BLaER1 (cell line): ENCODE results near the gene FIGN.

ENCODE experiments used
- H3K27ac ChIP-seq: shearing (Covaris generic); formaldehyde crosslinking; 2 replicates; pipeline ENCODE4 v1.8.1; 2022
- H3K27me3 ChIP-seq: shearing (Covaris generic); formaldehyde crosslinking; 2 replicates; pipeline ENCODE4 v1.8.1; 2022
- H3K36me3 ChIP-seq: shearing (Covaris generic); formaldehyde crosslinking; 2 replicates; pipeline ENCODE4 v1.8.1; 2022
- H3K4me1 ChIP-seq: shearing (Covaris generic); formaldehyde crosslinking; 2 replicates; pipeline ENCODE4 v1.8.1; 2022
- H3K4me2 ChIP-seq: shearing (Covaris generic); formaldehyde crosslinking; 2 replicates; pipeline ENCODE4 v1.8.1; 2022
- H3K4me3 ChIP-seq: shearing (Covaris generic); formaldehyde crosslinking; 2 replicates; pipeline ENCODE4 v1.8.1; 2022
- H3K9ac ChIP-seq: shearing (Covaris generic); formaldehyde crosslinking; 2 replicates; pipeline ENCODE4 v1.8.1; 2022
- H3K9me3 ChIP-seq: shearing (Covaris generic); formaldehyde crosslinking; 2 replicates; pipeline ENCODE4 v1.8.1; 2022
- H4K20me1 ChIP-seq: shearing (Covaris generic); formaldehyde crosslinking; 2 replicates; pipeline ENCODE4 v1.8.1; 2022
- Cebpa-rat ChIP-seq: shearing (Covaris generic); IDR thresholded peaks from 2 replicates; pipeline ENCODE4 v1.8.1; 2022

Gene FIGN

DNA sequence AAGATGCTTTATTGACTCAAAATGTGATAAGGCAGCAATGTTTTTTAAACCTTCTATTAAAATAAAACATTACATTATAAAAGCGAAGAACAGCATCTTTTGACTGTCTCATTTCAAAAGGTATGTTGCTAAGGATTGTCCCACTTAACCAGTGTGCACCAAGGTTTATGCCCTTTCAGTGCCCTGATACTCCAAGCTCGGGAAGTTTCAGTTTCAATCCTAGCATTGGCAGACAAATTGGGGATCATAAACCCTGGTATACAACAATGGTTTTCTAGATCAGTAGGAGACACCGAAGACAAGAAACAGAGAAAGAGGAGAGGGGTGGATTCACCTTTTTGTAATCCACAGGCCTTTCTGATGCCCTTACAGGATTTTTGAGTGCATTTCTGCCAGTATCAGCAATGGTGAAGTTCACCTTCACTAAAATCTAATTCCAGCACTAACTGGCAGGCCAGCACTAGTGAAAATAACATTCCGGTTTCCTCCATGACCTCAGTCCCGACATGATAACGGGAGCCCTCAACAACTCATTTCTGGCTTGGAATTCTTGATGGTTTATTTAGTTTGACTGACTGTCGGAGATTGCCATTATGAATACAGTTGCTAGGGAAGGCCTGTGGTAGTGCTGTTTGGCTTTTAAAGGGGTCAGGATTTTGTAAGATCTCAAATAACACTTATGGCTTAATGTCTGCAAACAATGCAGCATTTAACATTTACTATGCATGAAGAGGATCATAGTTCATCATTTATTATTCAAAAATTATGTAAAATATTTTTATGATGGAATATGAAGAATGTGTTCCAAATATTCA is 33.3 kb upstream of the FIGN start:
- Histone ChIP-seq H3K9ac (no peak overlapping the region), H3K9me3 (no peaks in the 10 kb centered on the region), H3K4me3 (no peak overlapping the region), H3K4me1 (no peaks in the 10 kb centered on the region), H3K27ac (no peak overlapping the region), H3K27me3 (no peaks in the 10 kb centered on the region), H3K4me2 (no peak overlapping the region), H4K20me1 (no peaks in the 10 kb centered on the region), H3K36me3 (no peaks in the 10 kb centered on the region)
- TF ChIP-seq Cebpa-rat = no peak

GRCh38 chr2:163767097-163767496 is 31.3 kb upstream of the FIGN start:
- Histone ChIP-seq H3K4me2 (no peak overlapping the region), H3K27me3 (no peaks in the 10 kb centered on the region), H3K9me3 (no peaks in the 10 kb centered on the region), H3K9ac (no peak overlapping the region), H4K20me1 (no peaks in the 10 kb centered on the region), H3K36me3 (no peaks in the 10 kb centered on the region), H3K4me3 (no peak overlapping the region), H3K27ac (no peak overlapping the region), H3K4me1 (no peaks in the 10 kb centered on the region)
- TF ChIP-seq Cebpa-rat = no peak

GRCh38 chr2:163764566-163764965 is 28.8 kb upstream of the FIGN start:
- H3K4me1 ChIP-seq = no peaks in the 10 kb centered on the region
- no peak for TF ChIP-seq Cebpa-rat
- H3K4me3 ChIP-seq = no peak overlapping the region
- H3K27me3 ChIP-seq = no peaks in the 10 kb centered on the region
- H4K20me1 ChIP-seq = no peaks in the 10 kb centered on the region
- no peak overlapping the region for H3K27ac ChIP-seq
- H3K4me2 ChIP-seq = no peak overlapping the region
- no peaks in the 10 kb centered on the region for H3K9me3 ChIP-seq
- no peak overlapping the region for H3K9ac ChIP-seq
- H3K36me3 ChIP-seq = no peaks in the 10 kb centered on the region

DNA sequence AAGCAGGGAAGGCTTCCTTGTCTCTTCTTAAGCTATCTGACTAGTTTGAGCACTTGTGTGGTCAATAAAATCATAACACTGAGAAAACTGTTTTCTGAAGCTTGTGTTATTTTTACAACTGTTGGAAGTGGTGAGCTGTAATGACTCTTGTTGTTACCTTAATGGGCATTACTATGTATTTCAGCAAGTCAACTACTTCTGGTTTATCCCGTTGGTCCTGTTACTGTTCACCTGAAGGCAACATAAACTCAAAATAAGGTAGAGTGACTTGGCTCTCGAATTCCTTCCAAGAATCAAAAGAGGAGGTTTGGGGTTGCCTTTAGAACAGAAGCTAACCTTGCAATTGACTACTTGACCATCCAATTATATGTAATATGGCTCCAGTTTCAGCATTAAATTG is 23.2 kb upstream of the FIGN start:
- no peaks in the 10 kb centered on the region for H3K4me1 ChIP-seq
- H3K9me3 ChIP-seq = no peaks in the 10 kb centered on the region
- no peak overlapping the region for H3K4me3 ChIP-seq
- no peak for TF ChIP-seq Cebpa-rat
- no peak overlapping the region for H3K4me2 ChIP-seq
- H4K20me1 ChIP-seq = no peaks in the 10 kb centered on the region
- no peaks in the 10 kb centered on the region for H3K36me3 ChIP-seq
- no peaks in the 10 kb centered on the region for H3K27me3 ChIP-seq
- H3K27ac ChIP-seq = no peak overlapping the region
- H3K9ac ChIP-seq = no peak overlapping the region

DNA sequence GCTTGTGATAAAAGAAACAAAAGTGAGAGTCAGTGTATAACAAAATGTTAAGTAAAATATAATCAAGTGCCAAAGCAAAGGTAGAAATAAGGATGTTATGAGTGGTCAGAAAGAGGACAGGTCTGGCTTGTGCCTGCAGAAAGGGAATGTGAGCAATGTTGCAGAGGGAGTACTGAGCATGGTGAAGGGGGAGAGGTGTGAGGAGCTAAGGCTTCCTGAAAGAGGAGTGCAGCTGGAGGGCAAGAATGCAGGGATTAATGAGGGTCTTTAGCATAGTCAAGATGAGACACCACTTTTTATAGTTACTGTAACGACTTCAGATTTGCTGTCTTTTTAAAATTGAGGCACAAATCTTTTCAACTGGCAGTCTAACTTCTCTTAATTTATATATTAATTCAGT is 22.0 kb upstream of the FIGN start:
- no peak overlapping the region for H3K9ac ChIP-seq
- H3K36me3 ChIP-seq = no peaks in the 10 kb centered on the region
- no peaks in the 10 kb centered on the region for H4K20me1 ChIP-seq
- H3K27ac ChIP-seq = no peak overlapping the region
- no peaks in the 10 kb centered on the region for H3K4me1 ChIP-seq
- H3K9me3 ChIP-seq = no peaks in the 10 kb centered on the region
- H3K4me3 ChIP-seq = no peak overlapping the region
- H3K27me3 ChIP-seq = no peaks in the 10 kb centered on the region
- H3K4me2 ChIP-seq = no peak overlapping the region
- no peak for TF ChIP-seq Cebpa-rat

- no peak for TF ChIP-seq Cebpa-rat
- Histone ChIP-seq H3K9ac (no peak overlapping the region), H3K4me2 (no peak overlapping the region), H3K27ac (no peak overlapping the region), H3K9me3 (no peaks in the 10 kb centered on the region), H4K20me1 (no peaks in the 10 kb centered on the region), H3K36me3 (no peaks in the 10 kb centered on the region), H3K4me3 (no peak overlapping the region), H3K4me1 (no peaks in the 10 kb centered on the region), H3K27me3 (no peaks in the 10 kb centered on the region)
These were observed 20.8 kb upstream of the FIGN start for GRCh38 chr2:163756588-163756987.

DNA sequence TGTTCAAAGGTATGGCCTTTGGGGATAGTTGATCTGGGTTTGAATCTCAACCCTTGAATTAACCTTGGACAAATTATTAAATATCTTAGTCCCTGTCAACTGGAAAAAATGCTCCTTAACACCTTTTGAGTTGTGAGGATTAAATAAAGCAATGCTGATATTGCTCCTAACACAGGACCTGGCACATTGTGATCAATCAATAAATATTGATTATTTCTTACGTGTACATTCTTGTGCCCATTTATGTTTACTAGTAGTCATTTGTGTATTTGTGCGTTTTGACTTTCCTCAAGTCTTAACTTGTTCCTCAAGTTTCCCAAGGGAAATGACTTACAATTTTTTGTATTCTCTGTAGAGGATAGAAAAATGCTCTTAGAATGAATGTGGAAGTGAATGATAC is 19.6 kb upstream of the FIGN start:
- Histone ChIP-seq H3K36me3 (no peaks in the 10 kb centered on the region), H3K4me3 (no peak overlapping the region), H4K20me1 (no peaks in the 10 kb centered on the region), H3K4me2 (no peak overlapping the region), H3K9ac (no peak overlapping the region), H3K4me1 (no peaks in the 10 kb centered on the region), H3K9me3 (no peaks in the 10 kb centered on the region), H3K27ac (no peak overlapping the region), H3K27me3 (no peaks in the 10 kb centered on the region)
- TF ChIP-seq Cebpa-rat = no peak

- no peak for TF ChIP-seq Cebpa-rat
These were observed 17.9 kb upstream of the FIGN start for GRCh38 chr2:163753726-163754125.

DNA sequence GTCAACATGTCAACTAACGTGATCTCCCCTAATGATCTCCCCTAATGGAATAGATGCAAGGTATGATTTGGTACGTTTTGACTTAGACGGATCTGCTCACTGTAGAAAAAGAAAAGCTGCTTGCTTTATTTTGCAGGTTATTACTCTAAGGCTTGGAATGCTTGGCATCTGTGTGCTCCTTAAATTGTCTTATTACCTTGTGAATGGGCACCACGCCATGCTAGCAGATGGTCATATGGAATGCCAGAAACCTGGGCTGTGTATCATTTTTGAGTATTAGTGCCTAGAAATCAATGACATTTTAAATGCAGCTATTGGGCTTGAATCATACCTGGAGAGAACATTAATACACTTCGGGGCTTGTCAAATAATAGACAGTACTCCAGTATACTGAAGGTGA is 16.5 kb upstream of the FIGN start:
- H3K9ac ChIP-seq = no peak overlapping the region
- H4K20me1 ChIP-seq = no peaks in the 10 kb centered on the region
- no peak overlapping the region for H3K4me3 ChIP-seq
- no peak overlapping the region for H3K27ac ChIP-seq
- H3K4me2 ChIP-seq = no peak overlapping the region
- H3K27me3 ChIP-seq = no peaks in the 10 kb centered on the region
- TF ChIP-seq Cebpa-rat = no peak
- H3K9me3 ChIP-seq = no peaks in the 10 kb centered on the region
- no peaks in the 10 kb centered on the region for H3K36me3 ChIP-seq
- no peaks in the 10 kb centered on the region for H3K4me1 ChIP-seq

More at GRCh38 chr2:163753726-163754125, 17.9 kb upstream of the FIGN start:
- no peak overlapping the region for H3K9ac ChIP-seq
- H3K27ac ChIP-seq = no peak overlapping the region
- H3K4me3 ChIP-seq = no peak overlapping the region
- no peaks in the 10 kb centered on the region for H3K4me1 ChIP-seq
- H3K27me3 ChIP-seq = no peaks in the 10 kb centered on the region
- H3K36me3 ChIP-seq = no peaks in the 10 kb centered on the region
- H3K4me2 ChIP-seq = no peak overlapping the region
- H4K20me1 ChIP-seq = no peaks in the 10 kb centered on the region
- H3K9me3 ChIP-seq = no peaks in the 10 kb centered on the region

DNA sequence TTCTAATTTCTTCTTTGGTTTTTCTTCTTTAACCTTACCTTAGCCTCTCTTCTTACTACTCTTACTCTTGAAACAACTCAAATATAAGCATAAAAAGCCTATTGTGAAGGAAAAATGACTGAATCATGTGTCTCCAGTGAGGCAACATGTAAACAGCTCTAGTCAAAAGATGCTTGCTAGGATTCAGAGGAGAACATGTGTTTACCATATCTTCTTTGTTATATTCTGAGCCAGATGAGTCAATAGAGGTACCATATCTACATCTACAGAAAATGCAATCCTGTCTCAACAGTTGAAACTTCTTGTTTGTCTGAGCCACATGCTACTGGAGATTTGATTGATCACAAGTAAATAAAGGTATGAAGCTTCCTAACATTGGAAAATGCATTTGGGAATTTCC is 15.9 kb upstream of the FIGN start:
- H3K9me3 ChIP-seq = no peaks in the 10 kb centered on the region
- no peaks in the 10 kb centered on the region for H3K36me3 ChIP-seq
- H3K27ac ChIP-seq = no peak overlapping the region
- no peaks in the 10 kb centered on the region for H4K20me1 ChIP-seq
- H3K4me2 ChIP-seq = no peak overlapping the region
- H3K9ac ChIP-seq = no peak overlapping the region
- TF ChIP-seq Cebpa-rat = no peak
- H3K27me3 ChIP-seq = no peaks in the 10 kb centered on the region
- H3K4me3 ChIP-seq = no peak overlapping the region
- 0 out of 2 replicates have a peak, but pooled peaks cover 3% of the 10 kb centered on the region for H3K4me1 ChIP-seq

DNA sequence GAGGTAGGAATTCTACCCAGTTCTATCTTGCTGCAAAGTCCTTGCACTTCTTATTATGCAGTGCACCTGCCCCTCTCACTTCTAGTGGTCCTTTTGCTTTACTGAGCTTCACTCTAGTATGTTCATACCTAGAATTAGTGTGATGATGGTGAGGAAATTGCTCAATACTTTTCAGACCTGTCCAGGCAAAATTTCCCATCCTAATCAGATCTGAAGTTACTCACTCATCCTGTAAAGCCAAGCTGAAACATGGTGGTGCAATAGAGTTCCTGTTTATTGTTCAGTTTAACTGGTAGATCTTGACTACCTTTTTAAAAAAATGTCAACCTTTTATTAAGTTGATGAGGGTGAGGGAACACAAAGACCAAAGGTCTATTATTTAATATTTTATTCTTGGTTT is 12.6 kb upstream of the FIGN start:
- H3K4me3 ChIP-seq = no peak overlapping the region
- H3K9me3 ChIP-seq = no peaks in the 10 kb centered on the region
- H3K4me1 ChIP-seq = 0 out of 2 replicates have a peak, but pooled peaks cover 7% of the 10 kb centered on the region
- H3K27me3 ChIP-seq = no peaks in the 10 kb centered on the region
- H3K4me2 ChIP-seq = no peak overlapping the region
- no peaks in the 10 kb centered on the region for H3K36me3 ChIP-seq
- TF ChIP-seq Cebpa-rat = no peak
- H3K9ac ChIP-seq = no peak overlapping the region
- H4K20me1 ChIP-seq = no peaks in the 10 kb centered on the region
- H3K27ac ChIP-seq = no peak overlapping the region
